ENCODE measurements around the gene NMNAT2.

The NMNAT2 gene

DNA sequence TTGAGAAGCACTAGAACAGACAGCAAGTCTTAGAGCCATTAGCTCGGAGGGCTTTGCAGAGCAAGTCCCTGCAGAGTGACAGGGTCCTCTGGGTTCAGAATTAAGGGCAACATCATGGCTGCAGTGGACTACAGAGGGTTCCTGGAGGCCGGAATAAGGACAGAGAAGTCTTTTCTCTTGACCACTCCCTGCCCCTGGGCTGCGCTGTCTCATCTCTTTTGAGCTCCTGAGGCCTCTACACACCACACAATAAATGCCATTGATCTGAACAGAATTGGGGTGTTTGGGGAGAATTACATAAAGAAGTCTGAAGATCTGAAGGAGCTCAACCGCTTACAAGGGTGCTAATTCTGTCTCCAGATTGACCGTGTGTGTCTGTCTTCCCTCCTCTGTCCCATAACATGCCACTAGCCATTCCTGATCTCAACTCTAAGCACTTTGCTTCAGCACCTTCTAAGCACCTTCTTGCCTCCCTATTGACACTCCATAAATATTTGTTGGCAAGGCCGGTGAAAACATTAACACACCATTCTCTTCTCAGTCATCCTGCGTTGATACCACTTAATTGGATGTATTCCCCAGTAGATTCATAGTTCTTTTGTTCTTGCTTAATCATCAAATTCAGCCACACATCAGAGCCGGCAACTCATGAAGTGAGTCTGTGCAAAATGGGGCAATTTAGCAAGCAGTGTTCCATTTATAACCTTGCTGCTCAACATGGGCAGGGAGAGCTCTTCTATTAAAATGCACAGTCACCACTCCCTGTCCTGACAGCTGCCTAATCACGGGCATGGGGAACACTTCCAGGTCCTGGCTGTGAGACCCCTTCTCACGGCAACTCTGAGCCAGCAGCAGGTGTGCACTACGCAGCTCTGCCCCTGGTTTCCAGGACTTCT is 49.7 kb downstream of the NMNAT2 start:
- H3K4me3 ChIP-seq (ENCODE audit: low read length) = no peak overlapping the region
- no peak for DNase-seq (ENCODE audit: low read depth)
- TF ChIP-seq, protein P1, sequence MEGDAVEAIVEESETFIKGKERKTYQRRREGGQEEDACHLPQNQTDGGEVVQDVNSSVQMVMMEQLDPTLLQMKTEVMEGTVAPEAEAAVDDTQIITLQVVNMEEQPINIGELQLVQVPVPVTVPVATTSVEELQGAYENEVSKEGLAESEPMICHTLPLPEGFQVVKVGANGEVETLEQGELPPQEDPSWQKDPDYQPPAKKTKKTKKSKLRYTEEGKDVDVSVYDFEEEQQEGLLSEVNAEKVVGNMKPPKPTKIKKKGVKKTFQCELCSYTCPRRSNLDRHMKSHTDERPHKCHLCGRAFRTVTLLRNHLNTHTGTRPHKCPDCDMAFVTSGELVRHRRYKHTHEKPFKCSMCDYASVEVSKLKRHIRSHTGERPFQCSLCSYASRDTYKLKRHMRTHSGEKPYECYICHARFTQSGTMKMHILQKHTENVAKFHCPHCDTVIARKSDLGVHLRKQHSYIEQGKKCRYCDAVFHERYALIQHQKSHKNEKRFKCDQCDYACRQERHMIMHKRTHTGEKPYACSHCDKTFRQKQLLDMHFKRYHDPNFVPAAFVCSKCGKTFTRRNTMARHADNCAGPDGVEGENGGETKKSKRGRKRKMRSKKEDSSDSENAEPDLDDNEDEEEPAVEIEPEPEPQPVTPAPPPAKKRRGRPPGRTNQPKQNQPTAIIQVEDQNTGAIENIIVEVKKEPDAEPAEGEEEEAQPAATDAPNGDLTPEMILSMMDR (IDR thresholded peaks at IDR 0.05; ENCODE audit: insufficient read depth, low read depth, low read length, missing control alignments) = no peak

DNA sequence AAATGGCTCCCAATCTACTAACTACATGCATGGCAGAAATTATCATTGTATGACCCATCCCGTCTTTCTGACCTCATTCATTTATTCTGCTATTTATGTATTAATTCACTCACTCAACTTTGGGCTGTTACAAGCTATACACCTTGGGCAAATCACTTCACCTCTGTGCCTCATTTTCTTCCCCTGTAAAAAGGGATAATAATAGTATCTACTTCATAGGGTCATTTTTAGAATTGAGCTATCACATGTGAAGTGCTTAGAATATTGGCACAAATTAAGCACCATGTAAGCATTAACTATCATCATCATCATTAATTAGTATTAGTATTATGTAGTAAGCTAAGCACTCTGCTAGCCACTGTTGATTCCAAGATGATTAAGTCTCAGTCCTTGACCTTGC is 52.1 kb downstream of the NMNAT2 start:
- H3K4me3 ChIP-seq (ENCODE audit: low read length) = no peak overlapping the region
- TF ChIP-seq, protein P1 (IDR thresholded peaks at IDR 0.05; ENCODE audit: insufficient read depth, low read depth, low read length, missing control alignments) = no peak
- no peak for DNase-seq (ENCODE audit: low read depth)

DNA sequence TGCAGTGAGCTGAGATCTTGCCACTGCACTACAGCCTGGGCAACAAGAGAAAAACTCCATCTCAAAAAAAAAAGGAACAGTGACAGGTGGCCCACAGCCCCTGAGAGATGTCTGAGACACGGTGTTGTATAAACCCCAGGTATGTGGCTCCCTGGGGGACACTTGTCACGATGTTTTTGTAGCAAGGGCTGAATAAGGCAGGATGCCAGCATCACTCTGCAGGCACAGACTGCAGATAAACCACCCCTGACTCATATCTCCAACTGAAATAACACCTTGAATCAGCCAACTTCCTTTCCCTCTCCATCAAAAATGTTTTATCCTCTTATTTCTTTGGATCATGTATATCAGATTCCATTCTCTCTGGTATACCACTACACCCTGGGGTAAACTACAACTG is 52.5 kb downstream of the NMNAT2 start:
- TF ChIP-seq, protein P1 (IDR thresholded peaks at IDR 0.05; ENCODE audit: insufficient read depth, low read depth, low read length, missing control alignments) = no peak
- peak; percentile 25 for DNase-seq (ENCODE audit: low read depth)
- H3K4me3 ChIP-seq (ENCODE audit: low read length) = no peak overlapping the region

DNA sequence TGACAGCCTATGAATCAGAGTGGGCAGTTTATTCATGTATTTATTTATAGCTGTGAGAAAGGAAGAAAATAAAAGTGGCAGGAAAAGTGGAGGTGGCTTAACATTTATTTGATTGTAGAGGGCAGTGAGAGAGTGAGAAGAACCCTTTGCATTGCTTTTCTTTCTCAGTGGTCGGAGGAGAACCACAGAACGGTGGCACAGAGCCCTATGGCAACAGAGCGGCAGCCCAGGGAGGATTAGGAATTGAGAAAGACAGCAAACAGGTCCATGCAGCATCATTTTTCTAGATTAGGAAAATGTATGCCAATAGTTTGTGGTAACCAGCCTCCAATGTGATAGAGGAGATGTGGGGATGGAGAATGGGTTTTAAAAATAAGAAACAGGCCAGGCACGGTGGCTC is 53.1 kb downstream of the NMNAT2 start:
- no peak overlapping the region for H3K4me3 ChIP-seq (ENCODE audit: low read length)
- TF ChIP-seq, protein P1 (IDR thresholded peaks at IDR 0.05; ENCODE audit: insufficient read depth, low read depth, low read length, missing control alignments) = no peak
- DNase-seq (ENCODE audit: low read depth) = no peak

DNA sequence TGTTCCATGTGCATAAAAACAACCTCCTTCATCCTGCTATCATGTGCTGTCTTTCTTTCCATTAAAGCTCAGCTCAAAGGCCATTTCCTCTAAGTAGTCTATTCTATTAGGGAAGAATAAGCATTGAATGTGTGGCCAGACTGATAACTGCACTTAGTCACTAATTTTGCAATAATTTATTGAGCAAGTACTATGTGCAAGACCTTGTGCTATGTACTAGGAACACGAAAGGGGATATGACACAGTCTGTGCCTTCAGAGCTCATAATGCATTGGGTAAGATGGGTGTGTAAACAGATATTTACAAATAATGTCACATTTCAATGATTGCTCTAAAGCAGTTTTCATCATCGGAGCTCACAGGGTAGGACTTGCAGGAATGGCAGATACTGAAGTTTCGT is 54.2 kb downstream of the NMNAT2 start:
- TF ChIP-seq, protein P1 (IDR thresholded peaks at IDR 0.05; ENCODE audit: insufficient read depth, low read depth, low read length, missing control alignments) = no peak
- DNase-seq (ENCODE audit: low read depth) = peak; percentile 67
- H3K4me3 ChIP-seq (ENCODE audit: low read length) = no peak overlapping the region

DNA sequence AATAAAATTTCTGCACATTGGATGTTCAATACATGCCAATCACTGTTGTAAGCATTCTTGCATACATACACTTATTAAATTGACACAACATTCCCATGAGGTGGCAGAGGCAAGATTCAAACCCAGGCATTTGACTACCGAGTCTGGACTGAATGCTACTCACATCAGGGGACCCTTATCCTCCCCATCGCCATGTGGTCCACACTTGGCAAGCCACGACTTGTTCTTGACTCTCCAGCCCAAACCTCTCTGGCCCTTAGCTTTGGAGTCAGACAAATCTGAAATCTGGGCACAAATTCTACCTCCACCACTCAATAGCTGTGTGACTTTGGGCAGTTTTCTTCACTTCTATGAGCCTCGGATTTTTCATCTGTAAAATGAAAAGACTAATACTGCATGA is 57.1 kb downstream of the NMNAT2 start:
- TF ChIP-seq, protein P1 (IDR thresholded peaks at IDR 0.05; ENCODE audit: insufficient read depth, low read depth, low read length, missing control alignments) = no peak
- DNase-seq (ENCODE audit: low read depth) = no peak
- no peak overlapping the region for H3K4me3 ChIP-seq (ENCODE audit: low read length)

DNA sequence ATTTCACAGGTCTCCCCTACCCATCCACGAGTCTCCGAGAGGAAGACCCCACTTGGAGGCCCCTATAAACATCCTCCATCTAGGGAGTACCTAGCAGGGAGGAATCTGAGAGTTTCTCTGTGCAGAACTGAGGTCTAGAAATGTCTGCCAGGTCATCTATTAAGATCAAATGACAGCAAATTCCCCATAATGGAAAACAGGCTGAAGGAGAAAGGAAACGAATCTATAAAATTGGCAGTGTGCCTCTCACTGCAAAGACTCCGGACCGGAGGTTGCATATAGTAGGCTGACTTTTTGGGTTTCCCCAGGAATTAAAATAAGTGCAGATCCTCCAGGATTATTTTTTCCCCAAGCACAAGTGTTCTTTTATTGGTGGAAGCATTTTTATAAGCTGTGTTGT is 57.7 kb downstream of the NMNAT2 start:
- no peak for DNase-seq (ENCODE audit: low read depth)
- TF ChIP-seq, protein P1 (IDR thresholded peaks at IDR 0.05; ENCODE audit: insufficient read depth, low read depth, low read length, missing control alignments) = no peak

More for the DNA sequence above, 57.7 kb downstream of the NMNAT2 start:
- no peak overlapping the region for H3K4me3 ChIP-seq (ENCODE audit: low read length)

Data from epithelial cell of esophagus (primary cell).